Endothelial cell of umbilical vein (primary cell): ENCODE measurements around the gene OSBPL5. TPM values are rescaled to one million over a fixed set of nuclear protein-coding genes. Genes with fewer than 3 reads are reported as not detected.

Source experiments
- BruUV-seq: library from RNA; stranded (reverse); fragments of 400-500 nt; replicated peaks from 2 replicates; lab custom pipeline; 2021; lab: Mats Ljungman, UMichigan
- CTCF ChIA-PET: fragments of 300-600, 350-600 bp; sonication (Branson Sonifier 250); formaldehyde crosslinking; loops from one replicate; lab custom pipeline; 2021; ENCODE audit warnings: antibody characterized with exemption, inconsistent platforms; lab: Charles Lee
- POLR2A ChIA-PET: fragments of 300-600, 350-600 bp; sonication (Branson Sonifier 250); formaldehyde crosslinking; loops from one replicate; lab custom pipeline; 2021; ENCODE audit warnings: antibody characterized with exemption, inconsistent platforms; lab: Charles Lee
- DNase-seq: peaks from one replicate; pipeline ENCODE4 v3.0.0-alpha.2; 2011; ENCODE audit warnings: low read depth, low spot score
- FAIRE-seq: peaks from 2 replicates; lab custom pipeline; 2011; peaks lifted over from hg19 to GRCh38; lab: Jason Lieb, UNC
- H2AFZ ChIP-seq: 2 replicates; pipeline ENCODE4 v1.6.0; 2012; ENCODE audit warnings: low read depth, low read length, control low read depth, inconsistent platforms
- H3K27ac ChIP-seq: 2 replicates; pipeline ENCODE4 v1.5.1; 2011; ENCODE audit warnings: low read depth, mild to moderate bottlenecking, control low read depth, low read length, moderate library complexity; ENCODE audit not compliant: insufficient read depth
- H3K27me3 ChIP-seq, 2 experiments: 2 replicates each; pipeline versions ENCODE4 v1.6.0 to v1.6.1; 2011; ENCODE audit warnings: low read length in 2 of 2, mixed read lengths in 1 of 2; ENCODE audit not compliant: control insufficient read depth in 2 of 2, insufficient read depth in 2 of 2
- H3K36me3 ChIP-seq, 2 experiments: 2 replicates in 1 of 2; 3 replicates in 1 of 2; pipeline ENCODE4 v1.5.1; 2011; ENCODE audit warnings: low read length in 2 of 2, mild to moderate bottlenecking in 1 of 2, moderate library complexity in 1 of 2; ENCODE audit not compliant: control insufficient read depth in 2 of 2, insufficient read depth in 2 of 2; ENCODE audit errors: extremely low read depth in 1 of 2
- H3K4me1 ChIP-seq: 3 replicates; pipeline ENCODE4 v1.5.1; 2011; ENCODE audit warnings: mild to moderate bottlenecking, low read length; ENCODE audit not compliant: control insufficient read depth, insufficient read depth; ENCODE audit errors: extremely low read depth
- H3K4me2 ChIP-seq: 2 replicates; pipeline ENCODE4 v1.6.1; 2011; ENCODE audit warnings: low read length, control low read depth, mixed read lengths; ENCODE audit not compliant: insufficient read depth
- H3K4me3 ChIP-seq, 3 experiments: fragments of 200-600 bp in 1 of 3; sonication (generic), shearing (Covaris generic) in 1 of 3; replicated peaks in 1 of 3; 2 replicates each; pipeline ENCODE4 v1.5.1; 2011 to 2016; ENCODE audit warnings: control low read depth in 3 of 3, low read length in 3 of 3, mild to moderate bottlenecking in 2 of 3, inconsistent platforms in 1 of 3, low read depth in 1 of 3, moderate library complexity in 1 of 3; ENCODE audit not compliant: insufficient read depth in 1 of 3
- H3K79me2 ChIP-seq: 2 replicates; pipeline ENCODE4 v1.6.0; 2012; ENCODE audit warnings: low read length, inconsistent platforms; ENCODE audit not compliant: control insufficient read depth, insufficient read depth
- H3K9ac ChIP-seq: replicated peaks from 2 replicates; pipeline ENCODE3; 2011; ENCODE audit warnings: low read length, control low read depth; ENCODE audit not compliant: insufficient read depth; ENCODE audit errors: extremely low read depth
- H3K9me1 ChIP-seq: replicated peaks from 3 replicates; pipeline ENCODE4 v1.6.0; 2011; ENCODE audit warnings: mild to moderate bottlenecking, low read length; ENCODE audit not compliant: control insufficient read depth, insufficient read depth; ENCODE audit errors: extremely low read depth
- H3K9me3 ChIP-seq: replicated peaks from 2 replicates; pipeline ENCODE4 v1.5.1; 2012; ENCODE audit warnings: low read length, inconsistent platforms; ENCODE audit not compliant: control insufficient read depth, insufficient read depth
- H4K20me1 ChIP-seq: replicated peaks from 2 replicates; pipeline ENCODE3; 2011; ENCODE audit warnings: mild to moderate bottlenecking, low read length; ENCODE audit not compliant: control insufficient read depth, insufficient read depth; ENCODE audit errors: extremely low read depth
- EZH2 ChIP-seq: IDR thresholded peaks from 2 replicates; pipeline ENCODE4 v1.6.1; 2012; ENCODE audit warnings: borderline replicate concordance, low read depth, mild to moderate bottlenecking, moderate library complexity, low read length, inconsistent platforms; ENCODE audit not compliant: severe bottlenecking
- FOS ChIP-seq: IDR thresholded peaks from 2 replicates; pipeline ENCODE4 v1.6.1; 2011; ENCODE audit warnings: mild to moderate bottlenecking, low read length, moderate library complexity, borderline replicate concordance; ENCODE audit not compliant: insufficient read depth
- GATA2 ChIP-seq: IDR thresholded peaks from 2 replicates; pipeline ENCODE4 v1.7.0; 2011; ENCODE audit warnings: low read depth, mild to moderate bottlenecking, moderate library complexity, mixed read lengths, low read length; ENCODE audit not compliant: insufficient read length, insufficient read depth
- JUN ChIP-seq: IDR thresholded peaks from 2 replicates; pipeline ENCODE4 v1.6.1; 2011; ENCODE audit warnings: borderline replicate concordance, low read depth; ENCODE audit not compliant: insufficient read length, insufficient read depth
- MYC ChIP-seq: IDR thresholded peaks from one replicate; pipeline ENCODE4 v1.6.1; 2011; ENCODE audit warnings: mild to moderate bottlenecking, low read depth, low read length
- POLR2A ChIP-seq: IDR thresholded peaks from 2 replicates; pipeline ENCODE4 v1.6.1; 2012; ENCODE audit warnings: low read depth, mild to moderate bottlenecking, control low read depth, low read length
- POLR2AphosphoS5 ChIP-seq: IDR thresholded peaks from 2 replicates; pipeline ENCODE4 v1.6.1; 2012; ENCODE audit warnings: low read depth, mild to moderate bottlenecking, control low read depth, low read length, moderate library complexity; ENCODE audit not compliant: insufficient read depth
- dilution Hi-C: fragments of 300-500 bp; cut with MboI; formaldehyde crosslinking; loops from one replicate; pipeline ENCODE4 v1.15.0; 2019; ENCODE audit warnings: low sequenced_read_pairs; ENCODE audit not compliant: extremely low pct_ligation_motif_present
- intact Hi-C: fragments of 100-400 bp; cut with micrococcal nuclease; formaldehyde crosslinking; loops from one replicate; pipeline ENCODE4 v1.10.0; 2022
- polyA plus RNA-seq, 4 experiments: library from polyadenylated mRNA; depleted of rRNA in 3 of 4; stranded (reverse) in 3 of 4; unstranded in 1 of 4; fragments of >200 nt; gene quantifications; 2 replicates each; pipeline versions ENCODE4 v1.2.1 to v1.2.3, GENCODE V29; 2011 to 2012; ENCODE audit warnings: missing spikeins in 1 of 4
- total RNA-seq: library from RNA; stranded (reverse); gene quantifications from 2 replicates; pipeline ENCODE4 v1.2.3, GENCODE V29; 2021
- TF ChIP-seq, protein P1 (sequence below), 2 donors: IDR thresholded peaks; 1 replicate in 1 of 2; 2 replicates in 1 of 2; pipeline ENCODE4 v1.5.1; 2011; ENCODE audit warnings: low read length in 2 of 2, mild to moderate bottlenecking in 2 of 2, moderate library complexity in 2 of 2, control low read depth in 1 of 2, inconsistent platforms in 1 of 2, low read depth in 1 of 2; ENCODE audit not compliant: insufficient read depth in 1 of 2; ENCODE audit errors: extremely low read depth in 1 of 2
- TF ChIP-seq, protein P2 (sequence below): IDR thresholded peaks from 2 replicates; pipeline ENCODE4 v1.6.1; 2011; ENCODE audit not compliant: insufficient read depth, insufficient read length

OSBPL5 gene
- total and polyA plus RNA-seq, 2 donors (not counting 3 experiments of a cell fraction or from before 2014, with no cell fraction given): 8.7 to 37.7 TPM

DNA sequence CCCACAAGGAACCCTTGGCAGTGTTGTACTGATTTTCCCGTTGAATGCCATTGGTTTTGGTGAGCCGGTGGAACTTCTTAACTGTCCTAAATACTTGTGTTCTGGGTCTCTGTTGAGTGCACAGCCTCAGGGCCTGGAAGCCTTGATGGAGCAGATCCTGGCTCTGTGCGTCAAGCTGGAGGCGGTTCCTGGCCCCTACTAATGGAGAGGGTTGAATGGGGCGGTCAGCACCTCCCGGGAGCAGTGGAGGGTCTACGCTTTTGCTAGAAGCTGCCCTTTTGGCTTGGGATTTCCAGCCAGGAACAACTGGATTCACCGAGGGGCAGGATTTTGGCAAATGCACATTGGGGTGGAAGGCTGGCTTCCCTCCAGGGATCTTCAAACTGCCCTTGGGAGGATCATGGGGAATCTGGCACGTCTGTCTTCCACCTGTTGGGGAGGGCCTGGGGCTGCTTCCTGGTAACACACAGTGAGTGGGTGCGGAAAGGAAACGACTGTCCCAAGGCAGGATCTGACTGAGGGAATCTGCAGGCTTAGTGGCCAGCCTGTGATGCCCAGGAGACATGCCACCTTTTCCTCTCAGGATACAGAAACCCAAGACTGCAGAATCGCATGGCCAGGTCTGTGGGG is 6.9 kb upstream of the OSBPL5 start:
- no peaks in the 10 kb centered on the region for H4K20me1 ChIP-seq
- intact Hi-C loops: no loop called here
- no peaks in the 10 kb centered on the region for H3K9me3 ChIP-seq
- no TSS peak for BruUV-seq
- H3K4me2 ChIP-seq: no peak overlapping the region
- H3K9me1 ChIP-seq: no peaks in the 10 kb centered on the region
- DNase-seq: no peak
- H3K27me3 ChIP-seq: no peaks in the 10 kb centered on the region
- CTCF ChIA-PET: interaction anchor here (1.2 kb wide), 1 partner anchor 9 kb away, joined by 4 read pairs; no protein-coding TSS in a partner anchor
- no peaks in the 10 kb centered on the region for H3K79me2 ChIP-seq
- H3K27ac ChIP-seq: no peak overlapping the region
- POLR2A ChIA-PET: no interaction called here
- H2AFZ ChIP-seq: no peak overlapping the region
- H3K4me3 ChIP-seq: no peak overlapping the region
- H3K9ac ChIP-seq: no peak overlapping the region
- dilution Hi-C loops: no loop called here
- no peak for TF ChIP-seq GATA2
- TF ChIP-seq MYC: no peak
- TF ChIP-seq POLR2A: no peak
- TF ChIP-seq POLR2AphosphoS5: no peak
- peaks cover 8% of the 10 kb centered on the region for H3K4me1 ChIP-seq
- H3K36me3 ChIP-seq: no peaks in the 10 kb centered on the region
- FAIRE-seq: no peak

DNA sequence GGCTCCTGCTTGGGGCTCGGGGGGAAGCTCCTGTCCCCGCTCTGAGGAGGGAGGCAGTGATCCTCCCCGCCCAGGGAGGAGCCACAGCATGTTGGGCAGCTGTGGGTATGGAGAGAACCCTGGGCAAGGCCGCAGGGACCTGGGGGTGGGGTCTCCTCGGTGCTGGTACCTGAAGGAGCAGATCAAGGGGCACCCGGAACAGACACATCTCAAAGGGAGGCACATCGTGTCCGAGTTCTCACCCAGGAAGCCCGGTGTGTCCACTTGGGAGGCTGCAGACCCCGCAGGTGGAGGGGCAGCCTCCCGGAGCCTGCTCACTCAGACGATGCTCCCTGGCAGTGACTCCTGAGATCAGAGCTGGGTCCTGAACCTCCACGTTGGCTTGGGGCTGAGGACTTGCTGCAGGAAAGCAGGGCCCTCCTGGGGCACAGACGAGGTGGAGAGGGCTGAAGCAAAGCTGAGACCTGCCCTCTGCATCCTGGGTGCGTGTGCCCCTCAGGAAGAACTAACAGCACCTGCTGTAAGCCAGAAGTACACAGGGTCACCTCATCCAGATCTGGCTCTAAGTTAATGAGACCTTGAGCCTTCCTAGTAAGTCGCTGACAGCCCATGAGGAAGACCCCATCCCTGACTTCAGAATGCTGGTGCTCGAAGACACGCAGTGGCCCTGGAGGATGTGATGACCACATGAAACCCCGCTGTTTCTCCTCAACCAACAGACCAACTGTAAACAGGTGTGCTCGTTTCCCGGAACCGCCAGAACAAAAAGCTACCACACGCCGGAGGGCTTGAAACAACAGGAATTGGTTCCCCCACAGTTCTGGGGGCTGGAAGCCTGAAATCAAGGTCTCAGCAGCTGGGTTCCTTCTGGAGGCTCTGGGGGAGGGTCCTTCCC is 5.9 kb upstream of the OSBPL5 start:
- Histone ChIP-seq H3K4me3 (no peak overlapping the region), H3K9me1 (no peaks in the 10 kb centered on the region), H3K4me2 (no peak overlapping the region), H3K4me1 (peaks cover 8% of the 10 kb centered on the region), H3K9me3 (no peaks in the 10 kb centered on the region), H2AFZ (no peak overlapping the region), H3K79me2 (no peaks in the 10 kb centered on the region), H3K36me3 (no peaks in the 10 kb centered on the region), H4K20me1 (no peaks in the 10 kb centered on the region), H3K9ac (no peak overlapping the region), H3K27me3 (no peaks in the 10 kb centered on the region), H3K27ac (no peak overlapping the region)
- no TSS peak for BruUV-seq
- POLR2A ChIA-PET: no interaction called here
- intact Hi-C loops (no loop called here), dilution Hi-C loops (no loop called here)
- CTCF ChIA-PET: interaction anchor here (1.2 kb wide), 1 partner anchor 10 kb away, joined by 4 read pairs; no protein-coding TSS in a partner anchor
- no peak for DNase-seq
- TF ChIP-seq GATA2: no peak
- TF ChIP-seq, protein P1, sequence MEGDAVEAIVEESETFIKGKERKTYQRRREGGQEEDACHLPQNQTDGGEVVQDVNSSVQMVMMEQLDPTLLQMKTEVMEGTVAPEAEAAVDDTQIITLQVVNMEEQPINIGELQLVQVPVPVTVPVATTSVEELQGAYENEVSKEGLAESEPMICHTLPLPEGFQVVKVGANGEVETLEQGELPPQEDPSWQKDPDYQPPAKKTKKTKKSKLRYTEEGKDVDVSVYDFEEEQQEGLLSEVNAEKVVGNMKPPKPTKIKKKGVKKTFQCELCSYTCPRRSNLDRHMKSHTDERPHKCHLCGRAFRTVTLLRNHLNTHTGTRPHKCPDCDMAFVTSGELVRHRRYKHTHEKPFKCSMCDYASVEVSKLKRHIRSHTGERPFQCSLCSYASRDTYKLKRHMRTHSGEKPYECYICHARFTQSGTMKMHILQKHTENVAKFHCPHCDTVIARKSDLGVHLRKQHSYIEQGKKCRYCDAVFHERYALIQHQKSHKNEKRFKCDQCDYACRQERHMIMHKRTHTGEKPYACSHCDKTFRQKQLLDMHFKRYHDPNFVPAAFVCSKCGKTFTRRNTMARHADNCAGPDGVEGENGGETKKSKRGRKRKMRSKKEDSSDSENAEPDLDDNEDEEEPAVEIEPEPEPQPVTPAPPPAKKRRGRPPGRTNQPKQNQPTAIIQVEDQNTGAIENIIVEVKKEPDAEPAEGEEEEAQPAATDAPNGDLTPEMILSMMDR (IDR thresholded peaks at IDR 0.05; ENCODE audit: extremely low read depth in 1 of 2, insufficient read depth in 1 of 2, low read depth in 1 of 2, low read length in 2 of 2): no peak
- no peak for TF ChIP-seq POLR2AphosphoS5
- TF ChIP-seq POLR2A: no peak
- TF ChIP-seq JUN: no peak
- no peak for TF ChIP-seq EZH2
- TF ChIP-seq FOS: no peak
- TF ChIP-seq, protein P2, sequence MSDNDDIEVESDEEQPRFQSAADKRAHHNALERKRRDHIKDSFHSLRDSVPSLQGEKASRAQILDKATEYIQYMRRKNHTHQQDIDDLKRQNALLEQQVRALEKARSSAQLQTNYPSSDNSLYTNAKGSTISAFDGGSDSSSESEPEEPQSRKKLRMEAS: no peak
- no peak for TF ChIP-seq MYC
- FAIRE-seq: no peak
